Osteocyte (in vitro differentiated cells): ENCODE results near the gene GPR173. TPM values are rescaled to one million over a fixed set of nuclear protein-coding genes. Genes with fewer than 3 reads are reported as not detected.

ENCODE experiments used
- DNase-seq: peaks from one replicate; pipeline ENCODE4 v3.0.0; 2021; ENCODE audit warnings: mixed read lengths; ENCODE audit not compliant: unreplicated experiment; ENCODE audit errors: extremely low spot score
- H3K27ac Mint-ChIP-seq: one replicate; pipeline ENCODE4 v1.8.0; 2021; ENCODE audit warnings: mild to moderate bottlenecking, mixed read lengths; ENCODE audit not compliant: unreplicated experiment
- H3K27me3 Mint-ChIP-seq: one replicate; pipeline ENCODE4 v1.8.0; 2021; ENCODE audit warnings: mixed read lengths; ENCODE audit not compliant: unreplicated experiment
- H3K36me3 Mint-ChIP-seq: one replicate; pipeline ENCODE4 v1.8.0; 2021; ENCODE audit warnings: mixed read lengths; ENCODE audit not compliant: unreplicated experiment
- H3K4me1 Mint-ChIP-seq: one replicate; pipeline ENCODE4 v1.8.0; 2021; ENCODE audit warnings: mixed read lengths; ENCODE audit not compliant: unreplicated experiment
- H3K4me3 Mint-ChIP-seq: one replicate; pipeline ENCODE4 v1.8.0; 2021; ENCODE audit warnings: mild to moderate bottlenecking, moderate library complexity, mixed read lengths; ENCODE audit not compliant: unreplicated experiment
- H3K9me3 Mint-ChIP-seq: one replicate; pipeline ENCODE4 v1.8.0; 2021; ENCODE audit warnings: mixed read lengths; ENCODE audit not compliant: unreplicated experiment
- long read RNA-seq: library from polyadenylated mRNA; unstranded; transcript quantifications from one replicate; pipeline ENCODE4 v2.0.0, GENCODE V29; 2021
- total RNA-seq: library from RNA; stranded (reverse); gene quantifications from 2 replicates; pipeline ENCODE4 v1.2.1, GENCODE V29; 2021
- TF ChIP-seq, protein P1 (sequence below): fragments of 200-600 bp; sonication (generic); IDR thresholded peaks from 2 replicates; pipeline ENCODE4 v1.5.0; 2021; ENCODE audit warnings: antibody characterized with exemption, mild to moderate bottlenecking, moderate library complexity

The GPR173 gene, protein sequence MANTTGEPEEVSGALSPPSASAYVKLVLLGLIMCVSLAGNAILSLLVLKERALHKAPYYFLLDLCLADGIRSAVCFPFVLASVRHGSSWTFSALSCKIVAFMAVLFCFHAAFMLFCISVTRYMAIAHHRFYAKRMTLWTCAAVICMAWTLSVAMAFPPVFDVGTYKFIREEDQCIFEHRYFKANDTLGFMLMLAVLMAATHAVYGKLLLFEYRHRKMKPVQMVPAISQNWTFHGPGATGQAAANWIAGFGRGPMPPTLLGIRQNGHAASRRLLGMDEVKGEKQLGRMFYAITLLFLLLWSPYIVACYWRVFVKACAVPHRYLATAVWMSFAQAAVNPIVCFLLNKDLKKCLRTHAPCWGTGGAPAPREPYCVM
- 12.6 and 17.3 TPM in 2 replicates for total RNA-seq
- long read RNA-seq, partial matches to known transcripts: 0 of 3 reads
- long read RNA-seq, other reads (novel, unspliced or antisense): 3 of 3 reads

DNA sequence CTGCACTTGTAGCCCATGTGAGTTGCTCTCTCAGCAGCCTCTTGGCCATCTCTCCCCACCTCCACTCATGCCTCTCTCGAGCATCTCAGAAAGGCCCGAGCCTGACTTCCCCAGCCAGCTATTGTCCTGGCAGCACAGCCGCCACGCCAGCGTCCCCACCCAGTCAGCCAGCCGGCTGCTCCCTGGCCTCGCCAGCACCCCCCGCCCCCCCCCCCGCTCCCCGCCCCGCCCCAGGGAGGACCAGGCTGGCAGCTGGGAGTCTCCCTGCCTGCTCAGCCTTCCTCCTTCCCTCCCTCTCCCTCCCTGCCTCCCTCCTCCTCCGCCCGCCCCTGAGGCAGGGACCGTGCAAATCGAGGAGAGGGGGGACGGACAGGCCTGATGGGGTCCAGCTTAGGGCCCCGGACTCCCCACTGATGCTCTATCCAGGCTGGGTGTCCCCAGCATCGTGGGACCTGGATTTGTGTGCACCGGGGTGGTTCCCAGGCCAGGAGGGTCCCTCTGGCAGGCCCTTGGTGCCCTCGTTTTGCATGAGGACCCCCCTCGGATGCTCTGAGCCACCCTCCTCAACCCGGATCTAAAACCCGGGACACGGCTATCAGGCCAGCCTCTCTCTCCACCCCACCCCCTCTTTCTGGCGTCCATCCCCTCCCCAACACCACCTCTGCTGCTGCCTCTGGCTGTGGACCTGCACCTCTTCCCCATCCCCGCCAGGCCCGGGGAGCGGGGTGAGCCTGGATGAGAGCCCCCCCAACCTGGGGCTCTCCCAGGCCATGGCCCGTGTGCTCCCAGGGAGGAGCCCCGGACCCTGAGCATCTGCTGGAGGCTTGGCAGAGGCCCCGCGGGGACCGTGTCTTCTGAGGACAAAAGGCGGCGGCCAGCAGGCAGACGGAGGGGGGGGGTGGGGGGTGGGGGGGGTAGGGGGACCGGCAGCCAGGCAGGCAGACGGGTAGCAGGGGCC lies at the start of gene GPR173:
Gene GPR173 (plus strand): TSS at position 621 of the 958 bp plus-strand sequence. CDS start 27,833 bp downstream, outside the sequence.
- TF ChIP-seq, protein P1, sequence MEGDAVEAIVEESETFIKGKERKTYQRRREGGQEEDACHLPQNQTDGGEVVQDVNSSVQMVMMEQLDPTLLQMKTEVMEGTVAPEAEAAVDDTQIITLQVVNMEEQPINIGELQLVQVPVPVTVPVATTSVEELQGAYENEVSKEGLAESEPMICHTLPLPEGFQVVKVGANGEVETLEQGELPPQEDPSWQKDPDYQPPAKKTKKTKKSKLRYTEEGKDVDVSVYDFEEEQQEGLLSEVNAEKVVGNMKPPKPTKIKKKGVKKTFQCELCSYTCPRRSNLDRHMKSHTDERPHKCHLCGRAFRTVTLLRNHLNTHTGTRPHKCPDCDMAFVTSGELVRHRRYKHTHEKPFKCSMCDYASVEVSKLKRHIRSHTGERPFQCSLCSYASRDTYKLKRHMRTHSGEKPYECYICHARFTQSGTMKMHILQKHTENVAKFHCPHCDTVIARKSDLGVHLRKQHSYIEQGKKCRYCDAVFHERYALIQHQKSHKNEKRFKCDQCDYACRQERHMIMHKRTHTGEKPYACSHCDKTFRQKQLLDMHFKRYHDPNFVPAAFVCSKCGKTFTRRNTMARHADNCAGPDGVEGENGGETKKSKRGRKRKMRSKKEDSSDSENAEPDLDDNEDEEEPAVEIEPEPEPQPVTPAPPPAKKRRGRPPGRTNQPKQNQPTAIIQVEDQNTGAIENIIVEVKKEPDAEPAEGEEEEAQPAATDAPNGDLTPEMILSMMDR: no peak
- Mint-ChIP-seq H3K4me1 (peaks cover 12% of the 10 kb centered on the region), H3K36me3 (no peaks in the 10 kb centered on the region), H3K9me3 (no peaks in the 10 kb centered on the region), H3K27me3 (no peaks in the 10 kb centered on the region), H3K27ac (peak within 1 kb of the TSS; percentile 91), H3K4me3 (peak within 1 kb of the TSS; percentile 79)
- peak; percentile 88 for DNase-seq

DNA sequence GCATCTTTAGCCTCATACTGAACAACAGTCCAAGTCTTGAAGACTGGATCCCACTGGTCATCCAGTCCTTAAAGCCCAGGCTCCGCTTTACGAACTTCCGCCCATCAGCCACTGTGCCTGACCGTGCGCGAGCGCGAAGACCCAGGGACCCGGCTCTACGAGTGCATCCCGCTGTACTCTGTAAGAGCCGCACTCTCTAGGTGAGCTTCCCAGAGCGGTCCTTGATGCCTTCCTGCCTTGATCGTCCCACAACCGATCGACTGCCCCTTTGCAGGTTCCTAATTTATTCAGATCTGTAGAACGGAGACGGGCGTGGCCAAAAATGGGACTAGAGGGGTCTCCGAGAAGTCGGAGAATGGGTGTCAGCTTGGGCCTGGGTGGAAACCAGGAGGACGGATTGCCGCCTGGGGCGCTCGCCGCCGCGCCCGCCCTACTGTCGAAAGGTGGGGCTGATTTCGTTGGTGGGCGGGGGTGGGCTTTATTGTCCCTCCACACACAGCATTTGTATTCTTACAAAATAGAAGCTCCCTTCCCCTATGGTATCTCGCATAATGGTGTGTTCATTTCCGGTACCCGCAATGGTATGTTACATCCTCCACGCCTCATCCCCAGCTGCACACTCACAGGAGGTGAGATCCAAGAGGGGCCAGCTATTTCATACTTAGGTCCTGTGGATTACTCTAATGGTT lies 48.0 kb upstream of the GPR173 start:
- H3K27ac Mint-ChIP-seq: no peak overlapping the region
- peaks cover 7% of the 10 kb centered on the region for H3K9me3 Mint-ChIP-seq
- H3K36me3 Mint-ChIP-seq: no peaks in the 10 kb centered on the region
- peaks cover 4% of the 10 kb centered on the region for H3K4me1 Mint-ChIP-seq
- peak; percentile 83 for DNase-seq
- peaks cover 11% of the 10 kb centered on the region for H3K27me3 Mint-ChIP-seq
- TF ChIP-seq, protein P1: no peak
- H3K4me3 Mint-ChIP-seq: no peak overlapping the region

DNA sequence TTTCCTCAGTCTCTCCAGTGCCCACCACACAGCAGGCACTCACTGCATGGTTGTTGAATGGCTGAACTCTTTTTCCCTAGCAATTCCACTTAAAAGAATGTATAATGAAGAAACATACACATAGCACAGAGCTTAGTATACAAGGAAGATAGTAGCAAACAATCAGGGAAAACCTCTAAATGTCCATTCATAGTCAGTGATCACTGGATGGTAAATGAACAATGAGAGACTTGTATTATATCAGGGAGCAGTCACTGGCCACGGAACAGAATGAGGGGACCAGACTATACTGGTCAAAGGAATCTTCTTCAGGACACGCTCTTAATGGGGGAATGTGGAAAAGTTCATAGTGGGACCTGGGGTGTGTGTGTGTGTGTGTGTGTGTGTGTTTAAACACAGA lies 46.6 kb upstream of the GPR173 start:
- TF ChIP-seq, protein P1: no peak
- peaks cover 11% of the 10 kb centered on the region for H3K27me3 Mint-ChIP-seq
- no peaks in the 10 kb centered on the region for H3K4me1 Mint-ChIP-seq

DNA sequence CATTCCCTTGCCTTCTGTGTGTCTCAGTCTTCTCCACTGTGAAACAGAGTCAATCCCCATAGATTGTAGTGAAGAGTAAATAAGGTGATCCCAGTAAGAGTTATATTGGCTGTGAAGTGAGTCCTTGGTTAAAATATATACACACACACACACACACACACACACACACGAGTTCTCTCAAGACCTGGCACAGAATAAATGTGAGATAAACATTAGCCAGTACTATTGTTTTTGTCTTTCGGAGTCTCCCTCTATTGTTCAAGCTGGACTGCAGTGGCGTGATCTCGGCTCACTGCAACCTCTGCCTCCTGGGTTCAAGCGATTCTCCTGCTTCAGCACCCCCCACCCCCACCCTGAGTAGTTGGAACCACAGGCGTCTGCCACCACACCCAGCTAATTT lies 45.5 kb upstream of the GPR173 start:
- Mint-ChIP-seq H3K4me3 (no peak overlapping the region), H3K36me3 (no peaks in the 10 kb centered on the region), H3K9me3 (peaks cover 7% of the 10 kb centered on the region), H3K27me3 (peaks cover 11% of the 10 kb centered on the region), H3K4me1 (no peaks in the 10 kb centered on the region), H3K27ac (no peak overlapping the region)
- peak; percentile 0 for DNase-seq
- TF ChIP-seq, protein P1: no peak

More for the DNA sequence above, 46.6 kb upstream of the GPR173 start:
- H3K27ac Mint-ChIP-seq: no peak overlapping the region
- DNase-seq: peak; percentile 7
- peaks cover 7% of the 10 kb centered on the region for H3K9me3 Mint-ChIP-seq
- H3K4me3 Mint-ChIP-seq: no peak overlapping the region
- H3K36me3 Mint-ChIP-seq: no peaks in the 10 kb centered on the region
